Stimulated activated memory B cell treated with anti-CD40 and anti-IgM and Interleukin-4, amounts not matched to agents 10 μg/mL and 1 μg/mL and 100 μg/mL, for 72 hours (primary cell): Measurements from ENCODE around the gene CNTN4.

Experiments
- ATAC-seq: fragments of 150-1000 bp; cut with Tn5 transposase; 2 replicates; pipeline ENCODE4 v1.10.0; 2021
- H3K27ac Mint-ChIP-seq: one replicate; pipeline ENCODE4 v1.8.0; 2022; ENCODE audit warnings: mild to moderate bottlenecking, mixed read lengths
- H3K27me3 Mint-ChIP-seq: one replicate; pipeline ENCODE4 v1.8.0; 2022; ENCODE audit warnings: mixed read lengths
- H3K36me3 Mint-ChIP-seq: one replicate; pipeline ENCODE4 v1.8.0; 2022; ENCODE audit warnings: mixed read lengths
- H3K4me1 Mint-ChIP-seq: one replicate; pipeline ENCODE4 v1.8.0; 2022; ENCODE audit warnings: mixed read lengths
- H3K4me3 Mint-ChIP-seq: one replicate; pipeline ENCODE4 v1.8.0; 2022; ENCODE audit warnings: mild to moderate bottlenecking, moderate library complexity, mixed read lengths
- H3K9me3 Mint-ChIP-seq: one replicate; pipeline ENCODE4 v1.8.0; 2022; ENCODE audit warnings: mixed read lengths

Gene CNTN4

DNA sequence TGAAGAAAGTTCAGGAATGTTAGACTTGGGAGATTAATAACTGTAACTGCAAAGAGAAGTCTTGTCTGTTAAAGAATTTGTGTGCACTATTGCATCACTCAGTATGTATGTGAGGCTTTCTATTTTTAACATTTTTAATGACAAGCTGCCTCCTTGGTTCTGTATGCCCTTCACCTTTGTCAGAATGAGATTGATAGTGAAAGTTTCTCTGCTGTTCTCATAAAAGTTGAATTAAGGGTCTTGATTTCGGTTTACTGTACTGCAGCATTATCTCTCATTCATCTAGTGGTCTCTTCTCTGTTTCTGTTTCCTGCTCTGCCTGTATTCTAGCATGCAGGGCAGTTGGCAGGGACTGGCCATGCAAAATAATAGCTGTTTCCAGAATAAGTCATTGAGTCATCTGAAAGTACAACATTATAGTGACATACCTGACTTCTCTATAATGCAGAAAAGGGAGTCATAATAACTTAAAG lies 556.6 kb downstream of the CNTN4 start:
- no peaks in the 10 kb centered on the region for H3K4me1 Mint-ChIP-seq
- ATAC-seq, result no peak
- no peaks in the 10 kb centered on the region for H3K27me3 Mint-ChIP-seq
- no peak overlapping the region for H3K4me3 Mint-ChIP-seq
- no peaks in the 10 kb centered on the region for H3K36me3 Mint-ChIP-seq
- peaks cover 3% of the 10 kb centered on the region for H3K9me3 Mint-ChIP-seq
- H3K27ac Mint-ChIP-seq, result no peak overlapping the region

DNA sequence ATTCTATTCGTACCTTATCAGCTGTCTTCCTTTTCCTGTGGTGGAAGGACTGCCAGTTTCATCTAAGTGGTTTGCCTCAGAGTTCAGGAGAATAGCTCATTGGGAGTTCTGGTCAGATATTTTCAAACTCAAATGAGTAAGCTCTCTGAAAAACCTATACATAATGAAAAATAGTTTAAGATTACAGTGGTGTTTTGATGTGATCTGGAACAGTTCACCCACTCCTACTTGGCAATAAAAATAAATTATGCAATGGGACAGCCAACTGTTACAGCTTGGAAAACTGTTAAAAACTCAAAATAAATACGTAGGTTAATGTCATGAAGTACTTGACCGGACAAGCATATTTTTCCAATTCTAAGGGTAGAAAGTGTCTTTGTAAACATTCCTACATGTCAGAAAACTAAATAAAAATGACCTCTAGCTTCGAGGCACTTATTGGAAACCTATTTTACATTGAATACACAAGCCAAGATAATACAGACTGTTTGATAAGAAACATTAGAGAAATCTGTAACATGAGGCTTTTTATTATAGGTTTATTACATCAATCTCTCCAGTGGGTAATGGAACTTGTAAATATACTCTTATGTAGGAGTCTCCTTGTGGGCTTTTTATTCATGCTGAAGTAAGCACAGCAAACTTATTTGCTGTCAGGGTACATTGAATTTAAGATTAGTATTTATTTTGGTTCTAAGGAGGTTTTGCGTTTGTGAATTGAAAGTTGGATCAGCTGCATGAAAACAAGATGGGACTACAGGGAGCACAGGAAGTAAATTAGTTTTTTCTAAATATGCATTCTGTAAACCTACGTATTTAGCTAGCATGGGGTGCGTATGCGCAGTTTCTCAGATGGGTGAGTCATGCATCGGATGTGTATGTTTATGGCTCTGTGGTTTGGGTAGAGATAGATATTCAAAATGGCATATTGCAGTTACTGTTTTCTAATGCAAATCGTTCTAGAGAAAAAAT lies 558.4 kb downstream of the CNTN4 start:
- no peak for ATAC-seq
- H3K4me1 Mint-ChIP-seq, result no peaks in the 10 kb centered on the region
- no peaks in the 10 kb centered on the region for H3K27me3 Mint-ChIP-seq
- H3K36me3 Mint-ChIP-seq, result no peaks in the 10 kb centered on the region
- no peak overlapping the region for H3K4me3 Mint-ChIP-seq
- H3K27ac Mint-ChIP-seq, result no peak overlapping the region
- no peaks in the 10 kb centered on the region for H3K9me3 Mint-ChIP-seq

DNA sequence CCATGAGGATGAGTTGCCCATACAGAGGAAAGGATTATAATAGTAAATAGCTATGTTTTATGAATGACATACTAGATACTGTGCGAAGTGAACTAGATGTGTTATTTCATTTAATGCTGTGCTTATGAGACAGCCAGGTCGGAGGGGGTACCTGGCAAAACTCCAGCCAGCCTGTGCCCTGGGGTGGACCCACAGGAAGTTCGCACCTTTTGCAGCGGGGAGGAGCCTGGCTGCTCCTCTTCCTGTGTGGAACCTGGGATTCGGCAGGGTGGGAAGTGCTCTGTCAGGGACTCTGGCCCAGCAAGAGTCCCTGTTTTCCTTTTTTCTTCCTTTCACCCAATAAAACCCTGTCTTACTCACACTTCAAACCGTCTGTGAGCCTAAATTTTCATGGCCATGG lies 559.3 kb downstream of the CNTN4 start:
- H3K27me3 Mint-ChIP-seq, result no peaks in the 10 kb centered on the region
- H3K27ac Mint-ChIP-seq, result no peak overlapping the region
- H3K4me1 Mint-ChIP-seq, result no peaks in the 10 kb centered on the region
- H3K4me3 Mint-ChIP-seq, result no peak overlapping the region
- no peak for ATAC-seq
- H3K36me3 Mint-ChIP-seq, result no peaks in the 10 kb centered on the region
- H3K9me3 Mint-ChIP-seq, result no peaks in the 10 kb centered on the region

DNA sequence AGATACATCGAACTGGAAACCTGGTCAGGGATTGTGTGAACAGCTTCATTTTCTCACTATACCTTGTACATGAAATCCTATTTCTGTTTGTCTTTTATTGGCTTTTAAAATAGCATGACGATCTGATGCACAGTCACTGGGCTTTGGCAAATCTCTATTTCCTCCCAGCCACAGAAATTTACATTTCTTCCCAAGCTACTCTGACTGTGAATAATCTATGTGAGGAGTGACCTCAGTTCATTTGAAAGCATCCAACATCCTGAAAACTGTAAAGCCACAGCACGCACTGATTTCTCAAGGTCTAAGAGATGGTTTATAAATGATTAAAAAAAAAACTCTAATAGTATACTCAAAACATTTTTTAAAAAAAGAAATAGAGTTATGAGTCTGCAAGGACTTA lies 561.2 kb downstream of the CNTN4 start:
- H3K4me3 Mint-ChIP-seq, result no peak overlapping the region
- no peaks in the 10 kb centered on the region for H3K4me1 Mint-ChIP-seq
- no peak overlapping the region for H3K27ac Mint-ChIP-seq
- no peak for ATAC-seq
- H3K36me3 Mint-ChIP-seq, result no peaks in the 10 kb centered on the region
- no peaks in the 10 kb centered on the region for H3K9me3 Mint-ChIP-seq
- H3K27me3 Mint-ChIP-seq, result no peaks in the 10 kb centered on the region

DNA sequence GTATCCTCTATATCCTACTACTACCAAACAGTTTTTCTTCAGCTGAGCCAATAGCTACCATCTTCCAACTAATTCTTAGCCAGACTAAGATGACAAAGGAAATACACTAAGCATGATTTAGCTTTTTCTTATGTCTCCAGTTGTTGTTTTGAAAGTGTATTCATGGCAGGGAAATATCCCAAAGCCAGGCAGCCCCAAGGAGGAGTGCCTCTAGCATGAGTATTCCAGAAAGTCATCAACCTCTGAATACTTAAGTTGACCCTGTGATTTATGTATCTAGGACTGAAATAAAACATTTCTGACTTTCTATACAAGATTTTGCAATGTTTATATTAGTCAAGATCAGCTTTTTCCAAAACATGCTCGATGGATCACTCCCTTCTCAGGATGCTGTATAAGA lies 562.4 kb downstream of the CNTN4 start:
- Mint-ChIP-seq H3K9me3 (no peaks in the 10 kb centered on the region), H3K27ac (no peak overlapping the region), H3K4me3 (no peak overlapping the region), H3K27me3 (no peaks in the 10 kb centered on the region), H3K36me3 (no peaks in the 10 kb centered on the region), H3K4me1 (no peaks in the 10 kb centered on the region)
- no peak for ATAC-seq

DNA sequence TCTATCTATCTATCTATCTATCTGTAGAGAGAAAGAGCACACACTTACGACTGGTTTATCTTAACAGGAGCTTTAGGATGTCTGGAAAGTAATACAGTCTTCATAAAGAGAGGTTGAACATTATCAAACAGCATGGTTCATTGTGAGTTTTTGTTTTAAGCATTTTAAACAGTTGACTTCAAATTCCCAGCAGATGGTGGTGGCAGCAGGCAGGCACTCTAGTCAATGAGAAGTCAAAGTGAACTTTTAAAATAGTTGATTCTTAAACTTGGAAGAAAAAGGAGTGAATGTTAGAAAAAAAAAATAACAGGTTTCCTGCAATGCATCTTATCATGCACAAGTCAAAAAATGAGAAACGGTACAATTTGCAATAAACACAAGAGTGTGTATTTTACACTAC lies 578.8 kb downstream of the CNTN4 start:
- Mint-ChIP-seq H3K27ac (no peak overlapping the region), H3K4me3 (no peak overlapping the region), H3K4me1 (no peaks in the 10 kb centered on the region), H3K27me3 (no peaks in the 10 kb centered on the region), H3K36me3 (no peaks in the 10 kb centered on the region), H3K9me3 (no peaks in the 10 kb centered on the region)
- ATAC-seq, result no peak

DNA sequence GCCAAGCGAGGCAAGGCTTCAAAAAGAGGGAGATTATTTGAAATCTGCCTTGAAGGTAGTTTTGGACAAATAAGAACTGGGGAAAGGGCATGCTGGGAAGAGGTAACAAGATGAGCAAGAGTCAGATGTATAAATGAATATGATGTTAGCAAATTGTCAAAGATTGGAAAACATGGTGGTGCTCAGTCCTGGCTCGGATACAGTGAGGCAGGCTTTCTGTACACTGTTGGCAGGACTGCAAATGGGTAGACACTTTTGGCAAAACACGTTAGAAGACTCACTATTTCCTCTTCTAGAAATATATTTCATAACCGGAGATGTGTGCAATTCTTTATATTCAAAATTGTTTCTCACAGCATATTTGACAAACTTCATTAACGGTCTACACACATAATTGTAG lies 581.6 kb downstream of the CNTN4 start:
- Mint-ChIP-seq H3K9me3 (no peaks in the 10 kb centered on the region), H3K27me3 (no peaks in the 10 kb centered on the region), H3K27ac (no peak overlapping the region), H3K4me3 (no peak overlapping the region), H3K36me3 (no peaks in the 10 kb centered on the region), H3K4me1 (no peaks in the 10 kb centered on the region)
- ATAC-seq, result no peak

DNA sequence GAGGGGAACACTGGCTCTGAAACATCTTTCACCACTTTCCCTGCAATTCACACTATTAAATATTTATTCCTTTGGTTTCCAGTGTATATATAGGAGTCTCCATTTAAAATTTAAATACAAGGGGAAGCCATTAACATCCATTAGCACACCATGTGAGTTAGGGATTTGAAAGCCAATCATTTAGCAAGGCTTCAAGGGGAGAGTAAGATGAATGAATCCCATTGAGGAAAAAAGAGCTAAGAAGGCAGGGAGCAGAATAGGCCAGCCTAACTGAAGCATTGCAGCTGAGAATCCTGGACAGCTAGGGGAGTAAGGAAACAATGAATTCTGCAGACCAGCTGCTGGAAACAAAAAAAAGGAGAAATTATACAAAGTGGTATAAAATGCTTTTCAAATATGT lies 585.4 kb downstream of the CNTN4 start:
- no peaks in the 10 kb centered on the region for H3K36me3 Mint-ChIP-seq
- no peak overlapping the region for H3K27ac Mint-ChIP-seq
- H3K27me3 Mint-ChIP-seq, result no peaks in the 10 kb centered on the region
- H3K4me1 Mint-ChIP-seq, result no peaks in the 10 kb centered on the region
- ATAC-seq, result no peak
- no peak overlapping the region for H3K4me3 Mint-ChIP-seq
- H3K9me3 Mint-ChIP-seq, result no peaks in the 10 kb centered on the region

DNA sequence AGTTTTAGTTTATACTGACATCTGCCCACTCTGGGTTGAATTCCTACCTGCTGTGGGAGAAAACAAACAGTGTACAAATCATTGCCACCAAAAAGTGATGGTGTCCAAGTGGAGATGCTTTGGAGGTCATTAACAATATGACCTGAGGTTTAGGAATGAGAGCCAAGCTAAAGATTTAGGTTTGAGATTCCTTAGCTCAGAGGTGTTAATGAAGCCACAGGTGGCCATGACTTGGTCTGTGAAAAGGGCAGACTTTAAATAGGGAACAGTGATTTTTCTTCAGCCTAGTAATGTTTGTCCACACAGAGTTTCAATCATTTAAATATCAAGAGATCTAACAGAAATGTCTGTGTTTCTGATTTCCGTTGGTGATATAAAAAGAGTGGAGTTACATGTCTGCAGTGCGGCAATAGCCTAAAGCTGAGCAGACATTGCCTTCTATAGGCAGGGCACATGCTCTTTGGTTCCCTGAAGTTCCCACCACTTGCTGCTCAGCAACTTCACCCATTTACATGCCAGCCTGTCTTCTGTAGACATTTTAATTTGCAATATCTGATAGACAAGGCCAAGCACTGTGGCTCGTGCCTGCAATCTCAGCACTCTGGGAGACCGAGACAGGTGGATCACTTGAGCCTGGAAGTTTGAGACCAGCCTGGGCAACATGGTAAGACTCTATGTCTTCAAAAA lies 588.3 kb downstream of the CNTN4 start:
- no peak overlapping the region for H3K4me3 Mint-ChIP-seq
- no peaks in the 10 kb centered on the region for H3K4me1 Mint-ChIP-seq
- H3K36me3 Mint-ChIP-seq, result no peaks in the 10 kb centered on the region
- no peak for ATAC-seq
- H3K27ac Mint-ChIP-seq, result no peak overlapping the region
- no peaks in the 10 kb centered on the region for H3K27me3 Mint-ChIP-seq
- no peaks in the 10 kb centered on the region for H3K9me3 Mint-ChIP-seq

DNA sequence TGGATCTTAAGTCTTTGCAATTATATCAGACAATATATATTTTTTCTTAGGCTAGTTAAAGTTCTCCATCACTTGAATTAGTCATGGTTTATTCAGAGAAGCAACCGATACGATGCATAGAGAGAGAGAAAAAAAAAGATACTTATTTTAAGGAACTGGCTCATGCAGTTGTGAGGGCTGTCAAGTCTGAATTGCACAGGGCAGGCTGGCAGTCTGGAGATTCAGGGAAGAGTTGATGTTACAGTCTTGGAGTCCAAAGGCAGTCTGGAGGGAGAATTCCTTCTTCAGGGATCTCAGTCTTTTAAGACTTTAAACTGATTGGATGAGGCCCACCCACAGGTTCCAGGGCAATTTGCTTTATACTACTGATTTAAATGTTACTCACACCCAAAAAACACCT lies 598.9 kb downstream of the CNTN4 start:
- H3K27ac Mint-ChIP-seq, result no peak overlapping the region
- no peaks in the 10 kb centered on the region for H3K9me3 Mint-ChIP-seq
- H3K4me3 Mint-ChIP-seq, result no peak overlapping the region
- no peaks in the 10 kb centered on the region for H3K27me3 Mint-ChIP-seq
- H3K4me1 Mint-ChIP-seq, result no peaks in the 10 kb centered on the region
- no peaks in the 10 kb centered on the region for H3K36me3 Mint-ChIP-seq
- ATAC-seq, result no peak

DNA sequence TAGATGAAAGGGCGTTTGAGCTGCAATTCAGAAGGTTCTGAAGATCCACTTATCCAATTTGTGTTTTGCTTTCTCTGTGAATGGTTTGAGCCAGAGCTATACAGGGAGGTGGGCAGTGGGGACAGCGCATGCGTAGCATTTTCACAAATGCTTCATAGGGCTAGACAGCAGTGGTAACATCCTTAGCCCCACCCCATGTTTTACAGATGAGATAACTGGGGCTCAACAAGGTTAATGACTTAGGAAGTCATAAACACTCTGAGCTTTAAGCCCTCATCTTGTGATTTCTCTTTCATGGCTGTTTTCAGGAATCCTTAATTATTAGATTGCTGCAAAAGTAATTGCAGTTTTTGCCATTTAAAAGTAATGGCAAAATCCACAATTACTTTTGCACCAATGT lies 602.8 kb downstream of the CNTN4 start:
- H3K4me3 Mint-ChIP-seq, result no peak overlapping the region
- no peak for ATAC-seq
- no peaks in the 10 kb centered on the region for H3K9me3 Mint-ChIP-seq
- no peak overlapping the region for H3K27ac Mint-ChIP-seq
- no peaks in the 10 kb centered on the region for H3K4me1 Mint-ChIP-seq
- H3K36me3 Mint-ChIP-seq, result no peaks in the 10 kb centered on the region
- no peaks in the 10 kb centered on the region for H3K27me3 Mint-ChIP-seq

DNA sequence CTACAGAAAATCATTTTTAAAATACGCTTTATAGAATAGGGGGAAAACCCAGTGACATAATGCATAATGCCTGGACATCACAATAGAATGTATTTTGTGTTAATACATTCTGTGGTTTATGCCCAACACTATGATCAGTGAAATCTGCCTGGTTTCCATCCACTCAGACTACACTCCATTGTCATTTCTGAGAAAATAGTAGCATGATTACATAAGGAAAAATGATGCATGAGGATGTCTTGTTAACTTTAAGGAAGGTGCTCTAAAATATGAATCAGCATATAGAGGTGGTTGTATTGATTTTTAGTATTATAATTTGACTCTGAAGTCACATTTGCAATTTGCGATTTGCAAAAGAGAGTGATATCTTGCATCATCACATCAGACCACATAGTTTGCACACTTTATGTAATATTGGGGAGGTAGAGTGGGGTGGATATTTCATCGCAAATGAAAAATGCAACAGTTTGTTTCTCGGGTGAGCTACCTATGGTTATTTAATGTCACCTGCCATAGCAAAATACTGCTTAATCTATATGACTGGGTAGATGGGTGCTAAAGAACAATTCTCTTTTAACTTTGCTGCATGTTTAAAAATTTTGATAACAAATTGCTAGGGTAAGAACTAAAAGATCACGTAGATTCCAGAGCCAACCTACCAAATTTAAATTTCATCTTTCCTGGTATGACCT lies 607.6 kb downstream of the CNTN4 start:
- Mint-ChIP-seq H3K27me3 (no peaks in the 10 kb centered on the region), H3K9me3 (no peaks in the 10 kb centered on the region), H3K27ac (no peak overlapping the region), H3K36me3 (no peaks in the 10 kb centered on the region), H3K4me3 (no peak overlapping the region), H3K4me1 (no peaks in the 10 kb centered on the region)
- ATAC-seq, result no peak

DNA sequence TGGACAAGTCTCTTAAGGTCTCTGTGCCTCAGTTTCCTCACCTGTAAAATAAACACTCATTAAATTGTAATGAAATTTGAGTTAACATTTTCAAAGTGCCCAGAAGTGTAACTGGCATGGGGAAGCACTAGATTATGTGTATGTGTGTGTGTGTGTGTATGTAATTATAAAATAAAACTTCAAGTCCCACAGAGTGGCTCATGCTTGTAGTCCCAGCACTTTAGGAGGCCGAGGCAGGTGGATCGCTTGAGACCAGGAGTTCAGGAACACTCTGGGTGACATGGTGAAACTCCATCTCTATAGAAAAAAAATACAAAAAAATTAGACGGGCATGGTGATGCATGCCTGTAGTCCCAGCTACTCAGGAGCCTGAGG lies 608.2 kb downstream of the CNTN4 start:
- Mint-ChIP-seq H3K36me3 (no peaks in the 10 kb centered on the region), H3K4me1 (no peaks in the 10 kb centered on the region), H3K4me3 (no peak overlapping the region), H3K27ac (no peak overlapping the region), H3K27me3 (no peaks in the 10 kb centered on the region), H3K9me3 (no peaks in the 10 kb centered on the region)
- no peak for ATAC-seq

DNA sequence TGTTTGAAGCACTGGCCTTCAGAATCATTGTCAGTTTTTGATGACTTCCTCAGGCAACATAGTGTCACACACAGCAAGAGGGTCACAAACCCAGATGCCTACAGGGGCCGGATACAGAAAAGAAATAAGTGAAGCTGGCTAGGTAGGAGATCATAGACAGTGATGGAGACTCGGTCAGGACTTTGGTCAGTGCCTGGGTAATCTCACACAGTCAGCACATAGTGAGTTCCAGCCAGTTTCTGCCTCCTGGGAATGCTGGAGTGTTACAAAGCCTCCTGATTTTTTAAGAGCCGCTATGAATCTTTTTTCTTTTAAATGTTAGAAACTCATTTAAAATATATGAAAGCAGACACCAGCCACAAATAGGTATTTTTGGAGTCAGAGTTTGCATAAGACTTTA lies 612.4 kb downstream of the CNTN4 start:
- Mint-ChIP-seq H3K27ac (no peak overlapping the region), H3K9me3 (no peaks in the 10 kb centered on the region), H3K4me3 (no peak overlapping the region), H3K36me3 (no peaks in the 10 kb centered on the region), H3K27me3 (no peaks in the 10 kb centered on the region), H3K4me1 (peaks cover 8% of the 10 kb centered on the region)
- no peak for ATAC-seq

DNA sequence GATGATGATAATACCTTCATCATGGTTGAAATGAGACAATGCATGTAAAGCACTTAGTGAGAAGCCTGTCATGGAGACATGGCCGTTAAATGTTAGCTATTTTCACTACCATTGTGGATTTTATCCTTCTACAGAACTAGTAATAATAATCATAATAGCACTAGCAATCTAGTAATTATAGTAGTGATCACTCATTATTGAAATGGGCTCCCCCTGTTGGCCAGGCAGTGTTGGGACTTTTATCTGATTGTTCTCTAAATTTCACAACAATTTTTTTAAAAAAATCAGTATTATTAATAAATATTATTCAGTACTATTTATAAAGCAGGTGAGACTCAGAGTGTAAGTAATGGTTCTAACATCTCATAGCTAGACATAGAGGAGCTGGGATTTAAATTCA lies 615.3 kb downstream of the CNTN4 start:
- no peak for ATAC-seq
- Mint-ChIP-seq H3K4me3 (no peak overlapping the region), H3K27ac (no peak overlapping the region), H3K4me1 (peaks cover 8% of the 10 kb centered on the region), H3K36me3 (no peaks in the 10 kb centered on the region), H3K27me3 (no peaks in the 10 kb centered on the region), H3K9me3 (no peaks in the 10 kb centered on the region)
